Left lung (tissue), 10 donors: Measurements from ENCODE around the gene SQSTM1. TPM values are rescaled to one million over a fixed set of nuclear protein-coding genes. Genes with fewer than 3 reads are reported as not detected.

Experiments
- ATAC-seq: fragments of 200-7000 bp; cut with Tn5 transposase; one replicate; pipeline ENCODE4 v1.9.1; 2020; ENCODE audit warnings: moderate library complexity
- DNase-seq, 4 donors: peaks; one replicate each; pipeline ENCODE4 v3.0.0-alpha.2; 2013 to 2020
- H3K27ac ChIP-seq, 2 donors: fragments of 200-600 bp; sonication (generic) in 1 of 2; one replicate each; pipeline versions ENCODE4 v1.5.0 to v1.8.0; 2020 to 2021
- H3K27me3 ChIP-seq, 2 donors: fragments of 200-600 bp; sonication (generic) in 1 of 2; one replicate each; pipeline versions ENCODE4 v1.5.0 to v1.8.0; 2020 to 2021
- H3K36me3 ChIP-seq, 2 donors: fragments of 200-600 bp; sonication (generic) in 1 of 2; one replicate each; pipeline versions ENCODE4 v1.5.0 to v1.8.0; 2020 to 2021
- H3K4me1 ChIP-seq, 2 donors: fragments of 200-600 bp; one replicate each; pipeline ENCODE4 v1.8.0; 2021
- H3K4me3 ChIP-seq, 2 donors: fragments of 200-600 bp; sonication (generic) in 1 of 2; one replicate each; pipeline versions ENCODE4 v1.5.0 to v1.8.0; 2020 to 2021; ENCODE audit warnings: mild to moderate bottlenecking in 1 of 2
- H3K9me3 ChIP-seq, 2 donors: fragments of 200-600 bp; sonication (generic) in 1 of 2; one replicate each; pipeline versions ENCODE4 v1.5.0 to v1.8.0; 2020 to 2021
- intact Hi-C, 2 donors: fragments of 100-400 bp; cut with DNase I; formaldehyde crosslinking; loops; one replicate each; pipeline versions ENCODE4 v1.11.2 to v1.14.2; 2022
- polyA plus RNA-seq, 6 donors: library from polyadenylated mRNA; unstranded; fragments of 120-200 nt; gene quantifications; one replicate each; pipeline ENCODE4 v1.2.1, GENCODE V29; 2013; ENCODE audit not compliant: insufficient read length in 6 of 6
- total RNA-seq, 2 donors: library from RNA; stranded (reverse); fragmentation: NEBNext Ultra II Directional; extraction: Animal tissue kit (Norgen Biotek cat#: 25700); gene quantifications; one replicate each; pipeline ENCODE4 v1.2.1, GENCODE V29; 2021
- TF ChIP-seq, protein P1 (sequence below), 2 donors: fragments of 200-600 bp; sonication (generic) in 1 of 2; IDR thresholded peaks; one replicate each; pipeline versions ENCODE4 v1.5.0 to v1.8.0; 2021; ENCODE audit warnings: antibody characterized with exemption in 2 of 2
- donor health status: DM: no; HTN: yes; CAD: no.
- donor health status: DM: no; HTN: no; CAD: no.

SQSTM1 gene
- total and polyA plus RNA-seq, 8 donors, result 78.2 to 637 (median 95.6) TPM

- intact Hi-C loops, result no loop called here
- peaks cover 15 to 100% of the 10 kb centered on the region in 2 donors for H3K36me3 ChIP-seq
- TF ChIP-seq, protein P1, sequence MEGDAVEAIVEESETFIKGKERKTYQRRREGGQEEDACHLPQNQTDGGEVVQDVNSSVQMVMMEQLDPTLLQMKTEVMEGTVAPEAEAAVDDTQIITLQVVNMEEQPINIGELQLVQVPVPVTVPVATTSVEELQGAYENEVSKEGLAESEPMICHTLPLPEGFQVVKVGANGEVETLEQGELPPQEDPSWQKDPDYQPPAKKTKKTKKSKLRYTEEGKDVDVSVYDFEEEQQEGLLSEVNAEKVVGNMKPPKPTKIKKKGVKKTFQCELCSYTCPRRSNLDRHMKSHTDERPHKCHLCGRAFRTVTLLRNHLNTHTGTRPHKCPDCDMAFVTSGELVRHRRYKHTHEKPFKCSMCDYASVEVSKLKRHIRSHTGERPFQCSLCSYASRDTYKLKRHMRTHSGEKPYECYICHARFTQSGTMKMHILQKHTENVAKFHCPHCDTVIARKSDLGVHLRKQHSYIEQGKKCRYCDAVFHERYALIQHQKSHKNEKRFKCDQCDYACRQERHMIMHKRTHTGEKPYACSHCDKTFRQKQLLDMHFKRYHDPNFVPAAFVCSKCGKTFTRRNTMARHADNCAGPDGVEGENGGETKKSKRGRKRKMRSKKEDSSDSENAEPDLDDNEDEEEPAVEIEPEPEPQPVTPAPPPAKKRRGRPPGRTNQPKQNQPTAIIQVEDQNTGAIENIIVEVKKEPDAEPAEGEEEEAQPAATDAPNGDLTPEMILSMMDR (IDR thresholded peaks at IDR 0.05), result no peak
- no peak for ATAC-seq
- no peak overlapping the region for H3K4me3 ChIP-seq
- DNase-seq, result peak in 1 of 4 donors; percentile 38
- no peaks in the 10 kb centered on the region for H3K27me3 ChIP-seq
- peaks cover 3 to 43% of the 10 kb centered on the region in 2 donors for H3K4me1 ChIP-seq
- H3K27ac ChIP-seq, result peak overlapping the region in 1 of 2 donors; percentile 45
- H3K9me3 ChIP-seq, result no peaks in the 10 kb centered on the region
Measured at GRCh38 chr5:179828756-179829421, 8.2 kb downstream of the SQSTM1 start.

DNA sequence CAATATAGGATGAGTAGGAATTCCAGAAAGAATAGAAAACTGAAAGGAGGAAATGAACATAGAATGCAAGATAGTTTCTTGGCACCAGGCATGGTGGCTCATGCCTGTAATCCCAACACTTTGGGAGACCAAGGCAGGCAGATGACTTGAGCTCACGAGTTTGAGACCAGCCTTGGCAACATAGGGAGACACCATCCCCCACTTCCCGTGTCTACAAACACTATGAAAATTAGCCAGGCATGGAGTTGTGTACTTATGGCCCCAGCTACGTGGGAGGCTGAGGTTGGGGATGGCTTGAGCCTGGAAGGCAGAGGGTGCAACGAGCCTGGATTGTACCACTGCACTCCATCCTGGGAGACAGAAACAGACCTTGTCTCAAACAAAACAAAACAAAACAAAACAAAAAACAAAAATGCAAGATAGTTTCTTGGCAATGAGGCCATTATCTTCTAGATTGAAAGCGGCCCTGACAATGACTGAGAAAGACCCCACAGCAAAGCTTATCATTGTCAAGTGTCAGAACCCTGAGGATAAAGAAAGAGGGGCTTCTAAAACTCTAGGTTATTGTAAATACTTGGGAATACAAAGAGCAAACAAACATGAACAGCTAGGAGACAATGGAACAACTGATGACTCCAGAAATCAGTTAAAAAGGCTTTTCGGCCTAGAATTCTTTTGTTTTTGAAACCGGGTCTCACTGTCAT lies 9.2 kb downstream of the SQSTM1 start:
- no peak for ATAC-seq

GRCh38 chr5:179830818-179831468 lies 10.2 kb downstream of the SQSTM1 start:
- TF ChIP-seq, protein P1 (IDR thresholded peaks at IDR 0.05), result no peak
- H3K4me1 ChIP-seq, result peaks cover 0 to 23% of the 10 kb centered on the region in 2 donors
- DNase-seq (peak in 1 of 4 donors; percentile 36), ATAC-seq (no peak)
- no peaks in the 10 kb centered on the region for H3K27me3 ChIP-seq
- no peak overlapping the region for H3K4me3 ChIP-seq
- intact Hi-C loops, result no loop called here
- H3K36me3 ChIP-seq, result peaks cover 12 to 97% of the 10 kb centered on the region in 2 donors
- H3K27ac ChIP-seq, result no peak overlapping the region
- H3K9me3 ChIP-seq, result no peaks in the 10 kb centered on the region

More for the DNA sequence above, 9.2 kb downstream of the SQSTM1 start:
- H3K9me3 ChIP-seq, result no peaks in the 10 kb centered on the region
- TF ChIP-seq, protein P1 (IDR thresholded peaks at IDR 0.05), result no peak
- no peak overlapping the region for H3K4me3 ChIP-seq
- no peaks in the 10 kb centered on the region for H3K27me3 ChIP-seq
- H3K4me1 ChIP-seq, result peaks cover 0 to 33% of the 10 kb centered on the region in 2 donors
- peak overlapping the region in 1 of 2 donors; percentile 45 for H3K27ac ChIP-seq
- DNase-seq, result peak in 1 of 4 donors; percentile 5
- intact Hi-C loops, result no loop called here
- H3K36me3 ChIP-seq, result peaks cover 12 to 97% of the 10 kb centered on the region in 2 donors

DNA sequence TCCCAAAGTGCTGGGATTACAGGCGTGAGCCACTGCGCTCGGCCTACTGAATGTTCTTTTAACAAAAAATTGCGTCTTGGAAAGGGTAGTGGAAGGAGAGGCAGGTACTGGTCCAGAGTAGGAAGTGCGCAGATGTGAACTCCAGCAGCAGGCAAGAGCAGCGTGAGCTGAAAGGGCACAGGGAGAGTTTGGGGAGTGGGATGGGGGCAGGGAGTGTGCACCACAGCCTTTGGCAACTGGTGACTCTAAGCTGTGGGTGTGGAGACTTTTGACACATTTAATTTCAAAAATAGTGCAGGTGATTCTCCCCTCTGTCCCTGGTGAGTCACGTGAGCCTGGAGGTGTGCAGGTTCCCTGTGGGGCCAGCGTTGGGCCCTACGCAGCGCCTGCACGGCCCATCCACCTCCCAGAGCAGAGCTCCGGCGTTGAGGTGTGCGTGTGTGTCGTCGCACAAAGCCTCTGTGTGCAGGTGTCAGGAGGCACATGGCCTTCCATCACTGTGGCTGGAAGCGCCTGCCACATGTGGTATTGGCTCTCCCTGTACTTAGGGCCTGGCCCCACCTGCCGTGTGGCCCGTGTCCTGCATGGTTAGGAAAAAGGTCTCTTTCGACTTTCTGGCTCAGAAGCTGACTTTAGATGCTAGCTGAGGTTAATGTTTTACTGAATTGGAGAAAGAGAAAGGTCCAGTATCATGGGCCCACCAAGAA lies 11.5 kb downstream of the SQSTM1 start:
- TF ChIP-seq, protein P1 (IDR thresholded peaks at IDR 0.05), result no peak
- peaks cover 12 to 97% of the 10 kb centered on the region in 2 donors for H3K36me3 ChIP-seq
- no peak for ATAC-seq

More for the DNA sequence above, 11.5 kb downstream of the SQSTM1 start:
- Histone ChIP-seq H3K4me3 (no peak overlapping the region), H3K9me3 (no peaks in the 10 kb centered on the region), H3K27me3 (no peaks in the 10 kb centered on the region), H3K27ac (no peak overlapping the region), H3K4me1 (peaks cover 0 to 21% of the 10 kb centered on the region in 2 donors)
- intact Hi-C loops, result no loop called here
- DNase-seq, result peak in 1 of 4 donors; percentile 58
